CD14-positive monocyte (primary cell): Measurements from ENCODE around the gene SEMA4D. TPM values are rescaled to one million over a fixed set of nuclear protein-coding genes. Genes with fewer than 3 reads are reported as not detected.
A peak's percentile ranks its signal among the peaks of the same experiment; 100 is the strongest.

Experiments
- DNase-seq, 3 donors: peaks; one replicate each; pipeline ENCODE4 v3.0.0-alpha.2; 2011 to 2022
- H2AFZ ChIP-seq: 2 replicates; pipeline ENCODE4 v1.6.0; 2012; ENCODE audit warnings: mild to moderate bottlenecking, low read depth, low read length, inconsistent platforms; ENCODE audit not compliant: insufficient read depth, poor library complexity, severe bottlenecking
- H3K27ac ChIP-seq, 2 donors: 1 replicate in 1 of 2; 2 replicates in 1 of 2; pipeline ENCODE4 v1.5.1; 2012 to 2013; ENCODE audit warnings: low read length in 2 of 2, control low read depth in 1 of 2, inconsistent platforms in 1 of 2, low read depth in 1 of 2, mild to moderate bottlenecking in 1 of 2
- H3K27me3 ChIP-seq, 2 donors: one replicate each; pipeline versions ENCODE4 v1.6.0 to v1.6.1; 2011 to 2013; ENCODE audit warnings: low read length in 2 of 2; ENCODE audit not compliant: control insufficient read depth in 2 of 2, insufficient read depth in 2 of 2
- H3K36me3 ChIP-seq, 2 donors: replicated peaks in 1 of 2; 1 replicate in 1 of 2; 2 replicates in 1 of 2; pipeline versions ENCODE4 v1.5.1 to v1.6.1; 2012 to 2013; ENCODE audit warnings: low read length in 2 of 2, control low read depth in 1 of 2, inconsistent platforms in 1 of 2, mild to moderate bottlenecking in 1 of 2; ENCODE audit not compliant: insufficient read depth in 2 of 2, control insufficient read depth in 1 of 2
- H3K4me1 ChIP-seq, 2 donors: 1 replicate in 1 of 2; 2 replicates in 1 of 2; pipeline versions ENCODE4 v1.5.1 to v1.6.1; 2012 to 2013; ENCODE audit warnings: low read length in 2 of 2, control low read depth in 1 of 2, inconsistent platforms in 1 of 2, mild to moderate bottlenecking in 1 of 2, moderate library complexity in 1 of 2; ENCODE audit not compliant: insufficient read depth in 2 of 2, control insufficient read depth in 1 of 2
- H3K4me2 ChIP-seq: replicated peaks from 2 replicates; pipeline ENCODE3; 2012; ENCODE audit warnings: low read length, moderate library complexity, mild to moderate bottlenecking; ENCODE audit not compliant: poor library complexity, severe bottlenecking; ENCODE audit errors: extremely low read depth
- H3K4me3 ChIP-seq, 3 experiments: fragments of 200-600 bp in 1 of 3; sonication (generic) in 1 of 3; replicated peaks in 1 of 3; 1 replicate in 2 of 3; 2 replicates in 1 of 3; pipeline ENCODE4 v1.5.1; 2011 to 2013; ENCODE audit warnings: low read length in 3 of 3, mild to moderate bottlenecking in 3 of 3, control low read depth in 2 of 3, low read depth in 2 of 3, inconsistent platforms in 1 of 3, moderate library complexity in 1 of 3
- H3K79me2 ChIP-seq: 2 replicates; pipeline ENCODE4 v1.6.0; 2012; ENCODE audit warnings: mild to moderate bottlenecking, control low read depth, inconsistent platforms, low read length, moderate library complexity; ENCODE audit not compliant: insufficient read depth
- H3K9ac ChIP-seq: 2 replicates; pipeline ENCODE4 v1.6.0; 2017; ENCODE audit warnings: low read length, mild to moderate bottlenecking; ENCODE audit not compliant: insufficient read depth, poor library complexity, severe bottlenecking
- H3K9me3 ChIP-seq, 2 donors: replicated peaks in 1 of 2; 1 replicate in 1 of 2; 2 replicates in 1 of 2; pipeline versions ENCODE4 v1.5.1 to v1.6.1; 2012 to 2013; ENCODE audit warnings: low read length in 2 of 2, control low read depth in 1 of 2; ENCODE audit not compliant: control insufficient read depth in 1 of 2, insufficient read depth in 1 of 2
- H4K20me1 ChIP-seq: 2 replicates; pipeline ENCODE4 v1.6.0; 2012; ENCODE audit warnings: mild to moderate bottlenecking, low read length, control low read depth, moderate library complexity; ENCODE audit not compliant: insufficient read depth
- H3K27ac Mint-ChIP-seq, 7 donors: one replicate each; pipeline ENCODE4 v1.8.0; 2020; ENCODE audit warnings: mild to moderate bottlenecking in 7 of 7, mixed read lengths in 7 of 7, moderate library complexity in 6 of 7, inconsistent platforms in 2 of 7
- H3K27me3 Mint-ChIP-seq, 3 donors: one replicate each; pipeline ENCODE4 v1.8.0; 2021 to 2022; ENCODE audit warnings: low read depth in 3 of 3, mild to moderate bottlenecking in 3 of 3, mixed read lengths in 3 of 3, moderate library complexity in 3 of 3, inconsistent platforms in 1 of 3
- H3K36me3 Mint-ChIP-seq, 2 donors: one replicate each; pipeline ENCODE4 v1.8.0; 2020; ENCODE audit warnings: mixed read lengths in 2 of 2, inconsistent platforms in 1 of 2, mild to moderate bottlenecking in 1 of 2
- H3K4me1 Mint-ChIP-seq: one replicate; pipeline ENCODE4 v1.8.0; 2020; ENCODE audit warnings: mild to moderate bottlenecking, mixed read lengths
- H3K4me3 Mint-ChIP-seq, 2 donors: one replicate each; pipeline ENCODE4 v1.8.0; 2020; ENCODE audit warnings: mild to moderate bottlenecking in 2 of 2, mixed read lengths in 2 of 2, moderate library complexity in 1 of 2
- H3K9me3 Mint-ChIP-seq, 7 donors: one replicate each; pipeline ENCODE4 v1.8.0; 2020 to 2022; ENCODE audit warnings: mixed read lengths in 7 of 7, mild to moderate bottlenecking in 6 of 7, moderate library complexity in 6 of 7, inconsistent platforms in 2 of 7
- WGBS: methylation state at CpG from one replicate; pipeline ENCODE4 v1.1.5; 2013; ENCODE audit warnings: missing lambda C conversion rate; ENCODE audit not compliant: insufficient coverage; 5-methylcytosine and 5-hydroxymethylcytosine counted together
- intact Hi-C, 2 donors: fragments of 100-400 bp; cut with micrococcal nuclease; formaldehyde crosslinking; loops; one replicate each; pipeline versions ENCODE4 v1.15.0 to v1.15.1; 2023
- polyA plus RNA-seq, 3 donors: library from polyadenylated mRNA; depleted of rRNA in 1 of 3; unstranded in 2 of 3; stranded (reverse) in 1 of 3; fragments of 300-500 nt in 2 of 3; fragments of >200 nt in 1 of 3; fragmentation: Illumina TruSeq in 2 of 3; gene quantifications; 1 replicate in 2 of 3; 2 replicates in 1 of 3; pipeline ENCODE4 v1.2.3, GENCODE V29; 2012 to 2021
- TF ChIP-seq, protein P1 (sequence below): fragments of 200-600 bp; IDR thresholded peaks from one replicate; pipeline ENCODE4 v1.8.0; 2022; ENCODE audit warnings: antibody characterized with exemption, mild to moderate bottlenecking

The SEMA4D gene
- polyA plus RNA-seq, 3 donors = 28.2 to 117 (median 28.6) TPM

DNA sequence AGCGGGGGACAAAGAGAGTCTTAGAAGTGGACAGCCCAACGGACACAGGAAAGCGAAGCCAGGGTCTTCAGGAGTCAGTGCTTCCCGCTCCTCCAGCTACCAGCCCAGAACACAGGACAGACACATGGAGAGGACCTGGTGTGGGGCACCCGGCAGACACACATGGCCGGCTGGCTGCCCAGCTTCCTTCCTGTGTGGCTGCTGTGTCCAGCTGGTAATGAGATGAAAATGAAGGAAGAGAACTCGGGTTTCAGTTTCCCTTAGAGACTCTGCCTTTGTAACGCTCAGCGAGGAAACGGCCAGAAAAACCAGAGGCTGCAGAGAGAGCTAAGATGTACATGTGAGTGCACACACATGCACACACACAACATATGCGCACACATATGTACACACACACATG lies 92.1 kb downstream of the SEMA4D start:
- Mint-ChIP-seq H3K4me3 (peak overlapping the region; percentile 75 to 84), H3K27ac (peak overlapping the region; percentile 87 to 95 (median 93)), H3K9me3 (peaks cover 2 to 5% (median 3%) of the 10 kb centered on the region in 7 donors), H3K4me1 (peaks cover 91% of the 10 kb centered on the region), H3K27me3 (peaks cover 0 to 10% (median 0%) of the 10 kb centered on the region in 3 donors), H3K36me3 (peaks cover 55 to 76% of the 10 kb centered on the region in 2 donors)
- peak; percentile 58 to 75 (median 69) for DNase-seq
- Histone ChIP-seq H3K27me3 (no peaks in the 10 kb centered on the region), H2AFZ (no peak overlapping the region), H3K36me3 (peaks cover 21 to 58% of the 10 kb centered on the region in 2 donors), H3K4me1 (peaks cover 71 to 79% of the 10 kb centered on the region in 2 donors), H3K4me2 (peak overlapping the region; percentile 74), H3K9me3 (no peaks in the 10 kb centered on the region), H3K9ac (peak overlapping the region; percentile 47), H3K27ac (peak overlapping the region; percentile 46 to 91), H4K20me1 (peaks cover 78% of the 10 kb centered on the region), H3K79me2 (peaks cover 66% of the 10 kb centered on the region), H3K4me3 (peak overlapping the region in 2 of 3 experiments; percentile 8 to 63)
- WGBS = 15% methylated on average over 7 of the region's 11 CpGs
- intact Hi-C loops = no loop called here
- TF ChIP-seq, protein P1, sequence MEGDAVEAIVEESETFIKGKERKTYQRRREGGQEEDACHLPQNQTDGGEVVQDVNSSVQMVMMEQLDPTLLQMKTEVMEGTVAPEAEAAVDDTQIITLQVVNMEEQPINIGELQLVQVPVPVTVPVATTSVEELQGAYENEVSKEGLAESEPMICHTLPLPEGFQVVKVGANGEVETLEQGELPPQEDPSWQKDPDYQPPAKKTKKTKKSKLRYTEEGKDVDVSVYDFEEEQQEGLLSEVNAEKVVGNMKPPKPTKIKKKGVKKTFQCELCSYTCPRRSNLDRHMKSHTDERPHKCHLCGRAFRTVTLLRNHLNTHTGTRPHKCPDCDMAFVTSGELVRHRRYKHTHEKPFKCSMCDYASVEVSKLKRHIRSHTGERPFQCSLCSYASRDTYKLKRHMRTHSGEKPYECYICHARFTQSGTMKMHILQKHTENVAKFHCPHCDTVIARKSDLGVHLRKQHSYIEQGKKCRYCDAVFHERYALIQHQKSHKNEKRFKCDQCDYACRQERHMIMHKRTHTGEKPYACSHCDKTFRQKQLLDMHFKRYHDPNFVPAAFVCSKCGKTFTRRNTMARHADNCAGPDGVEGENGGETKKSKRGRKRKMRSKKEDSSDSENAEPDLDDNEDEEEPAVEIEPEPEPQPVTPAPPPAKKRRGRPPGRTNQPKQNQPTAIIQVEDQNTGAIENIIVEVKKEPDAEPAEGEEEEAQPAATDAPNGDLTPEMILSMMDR = no peak

DNA sequence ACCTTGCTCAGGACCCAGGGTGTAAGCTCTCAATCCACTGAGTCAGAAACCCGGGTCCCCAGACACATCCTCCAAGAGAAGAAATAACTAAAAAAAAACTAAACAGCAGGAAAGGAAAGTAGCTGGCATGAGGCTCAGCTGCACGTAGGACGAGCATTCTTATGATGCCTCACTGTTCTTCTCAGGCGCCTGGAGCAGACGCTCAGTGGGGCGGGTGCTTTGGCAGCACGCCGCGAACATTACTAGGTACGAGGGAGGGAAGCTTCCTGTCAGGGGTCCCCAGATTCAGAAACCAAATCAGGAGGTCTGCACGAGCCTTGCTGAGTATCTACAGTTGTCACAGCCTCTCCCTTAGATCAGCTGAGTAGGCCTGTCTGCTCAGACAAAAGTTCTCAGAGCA lies 93.8 kb downstream of the SEMA4D start:
- peaks cover 61% of the 10 kb centered on the region for H4K20me1 ChIP-seq
- H3K4me3 ChIP-seq = no peak overlapping the region
- peaks cover 49% of the 10 kb centered on the region for H3K79me2 ChIP-seq
- no peaks in the 10 kb centered on the region for H3K9me3 ChIP-seq
- H3K27me3 ChIP-seq = no peaks in the 10 kb centered on the region
- Mint-ChIP-seq H3K27ac (peak overlapping the region in 3 of 7 donors; percentile 46 to 66 (median 54)), H3K9me3 (peaks cover 2 to 5% (median 3%) of the 10 kb centered on the region in 7 donors), H3K4me3 (peak overlapping the region in 1 of 2 donors; percentile 4), H3K36me3 (peaks cover 52 to 69% of the 10 kb centered on the region in 2 donors), H3K27me3 (peaks cover 0 to 12% (median 0%) of the 10 kb centered on the region in 3 donors), H3K4me1 (peaks cover 91% of the 10 kb centered on the region)
- TF ChIP-seq, protein P1 = no peak
- WGBS = 94% methylated on average over 11 of the region's 11 CpGs
- H3K36me3 ChIP-seq = peaks cover 21 to 48% of the 10 kb centered on the region in 2 donors
- H2AFZ ChIP-seq = no peak overlapping the region
- H3K27ac ChIP-seq = no peak overlapping the region
- H3K4me2 ChIP-seq = no peak overlapping the region
- no peak for DNase-seq
- H3K9ac ChIP-seq = no peak overlapping the region
- H3K4me1 ChIP-seq = peaks cover 74 to 79% of the 10 kb centered on the region in 2 donors
- intact Hi-C loops = loop anchor here in 1 of 2 donors (5.0 kb wide), 2 partner anchors 38 to 148 kb away; no protein-coding TSS in a partner anchor
